ENCODE results near the gene BCOR.
A peak's percentile ranks its signal among the peaks of the same experiment; 100 is the strongest.

BCOR gene

DNA sequence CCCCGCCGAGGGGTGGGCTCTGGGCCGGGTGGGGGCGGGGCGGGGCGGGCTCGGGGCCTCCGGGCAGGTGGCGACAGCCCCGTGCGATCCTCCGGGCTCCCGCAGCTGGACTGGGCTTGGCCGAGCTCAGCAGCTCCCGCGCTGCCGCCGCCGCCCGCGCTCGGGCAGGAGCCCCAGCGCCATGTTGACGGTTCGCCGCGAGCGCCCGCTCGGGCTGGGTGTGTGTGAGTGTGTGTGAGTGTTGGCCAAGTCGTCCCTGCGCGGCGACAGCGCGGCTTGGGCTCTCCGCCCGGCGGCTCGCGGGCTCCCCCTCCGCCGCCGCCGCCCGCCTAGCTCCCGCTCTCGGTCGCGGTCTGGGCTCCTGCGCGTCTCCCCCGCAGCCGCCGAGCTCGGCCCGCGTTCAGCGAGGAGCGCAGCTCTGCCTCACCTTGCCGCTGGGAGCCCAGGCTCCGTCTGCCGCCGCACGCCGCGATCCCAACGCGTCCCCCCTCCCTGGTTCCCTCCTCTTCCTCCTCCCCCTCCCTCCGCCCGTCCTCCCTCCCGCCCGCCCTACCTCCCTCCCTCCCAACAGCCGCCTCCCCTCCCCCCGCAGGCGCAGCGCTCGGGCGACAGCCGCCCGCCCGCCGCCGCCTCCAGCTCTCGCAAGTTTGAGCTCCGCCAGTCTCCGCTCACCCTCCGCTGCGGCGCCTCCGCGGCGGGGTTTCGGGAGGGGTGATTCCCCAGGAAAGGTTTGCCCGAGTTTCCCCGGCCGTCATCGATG is at the start of gene BCOR:
Gene BCOR, minus strand, starts transcription at position 455 of the 760 bp plus-strand sequence. CDS start 20,029 bp downstream, outside the sequence.
- no peaks in the 10 kb centered on the region for H3K9me3 Mint-ChIP-seq
- H3K27me3 Mint-ChIP-seq: no peaks in the 10 kb centered on the region
- H3K4me3 Mint-ChIP-seq: peak within 1 kb of the TSS; percentile 95
- peaks cover 34% of the 10 kb centered on the region for H3K4me1 Mint-ChIP-seq
- H3K36me3 Mint-ChIP-seq: no peaks in the 10 kb centered on the region
- peak; percentile 49 for ATAC-seq
- peak within 1 kb of the TSS; percentile 92 for H3K27ac Mint-ChIP-seq

- Mint-ChIP-seq H3K4me3 (peak overlapping the region; percentile 67), H3K36me3 (no peaks in the 10 kb centered on the region), H3K9me3 (no peaks in the 10 kb centered on the region), H3K4me1 (peaks cover 19% of the 10 kb centered on the region), H3K27me3 (no peaks in the 10 kb centered on the region), H3K27ac (no peak overlapping the region)
- no peak for ATAC-seq
Measured at GRCh38 chrX:40147126-40147952, 49.6 kb upstream of the BCOR start.

- Mint-ChIP-seq H3K4me3 (peak overlapping the region; percentile 67), H3K36me3 (no peaks in the 10 kb centered on the region), H3K27me3 (no peaks in the 10 kb centered on the region), H3K9me3 (no peaks in the 10 kb centered on the region), H3K27ac (no peak overlapping the region), H3K4me1 (peaks cover 25% of the 10 kb centered on the region)
- ATAC-seq: peak; percentile 59
Measured at GRCh38 chrX:40146262-40147125, 48.7 kb upstream of the BCOR start.

DNA sequence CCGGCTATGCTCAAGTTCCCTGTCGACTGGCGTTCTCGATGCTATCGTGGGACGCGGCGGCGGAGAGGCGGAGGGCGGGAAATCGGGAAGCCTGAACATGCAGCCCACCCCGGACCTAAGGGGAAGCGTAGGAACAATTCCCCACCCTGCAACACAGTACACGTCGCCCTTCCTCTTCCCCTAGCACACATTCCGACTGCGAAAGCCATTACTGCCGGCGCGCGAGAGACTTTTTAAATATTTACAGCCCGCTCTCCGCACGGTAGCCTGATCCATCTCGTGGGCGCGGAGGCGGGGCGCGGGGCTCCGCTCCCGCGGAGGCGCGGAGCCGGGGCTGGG is 48.1 kb upstream of the BCOR start:
- no peak overlapping the region for H3K27ac Mint-ChIP-seq
- peak overlapping the region; percentile 18 for H3K4me3 Mint-ChIP-seq
- no peaks in the 10 kb centered on the region for H3K27me3 Mint-ChIP-seq
- ATAC-seq: no peak
- H3K36me3 Mint-ChIP-seq: no peaks in the 10 kb centered on the region
- H3K9me3 Mint-ChIP-seq: no peaks in the 10 kb centered on the region
- peaks cover 25% of the 10 kb centered on the region for H3K4me1 Mint-ChIP-seq

DNA sequence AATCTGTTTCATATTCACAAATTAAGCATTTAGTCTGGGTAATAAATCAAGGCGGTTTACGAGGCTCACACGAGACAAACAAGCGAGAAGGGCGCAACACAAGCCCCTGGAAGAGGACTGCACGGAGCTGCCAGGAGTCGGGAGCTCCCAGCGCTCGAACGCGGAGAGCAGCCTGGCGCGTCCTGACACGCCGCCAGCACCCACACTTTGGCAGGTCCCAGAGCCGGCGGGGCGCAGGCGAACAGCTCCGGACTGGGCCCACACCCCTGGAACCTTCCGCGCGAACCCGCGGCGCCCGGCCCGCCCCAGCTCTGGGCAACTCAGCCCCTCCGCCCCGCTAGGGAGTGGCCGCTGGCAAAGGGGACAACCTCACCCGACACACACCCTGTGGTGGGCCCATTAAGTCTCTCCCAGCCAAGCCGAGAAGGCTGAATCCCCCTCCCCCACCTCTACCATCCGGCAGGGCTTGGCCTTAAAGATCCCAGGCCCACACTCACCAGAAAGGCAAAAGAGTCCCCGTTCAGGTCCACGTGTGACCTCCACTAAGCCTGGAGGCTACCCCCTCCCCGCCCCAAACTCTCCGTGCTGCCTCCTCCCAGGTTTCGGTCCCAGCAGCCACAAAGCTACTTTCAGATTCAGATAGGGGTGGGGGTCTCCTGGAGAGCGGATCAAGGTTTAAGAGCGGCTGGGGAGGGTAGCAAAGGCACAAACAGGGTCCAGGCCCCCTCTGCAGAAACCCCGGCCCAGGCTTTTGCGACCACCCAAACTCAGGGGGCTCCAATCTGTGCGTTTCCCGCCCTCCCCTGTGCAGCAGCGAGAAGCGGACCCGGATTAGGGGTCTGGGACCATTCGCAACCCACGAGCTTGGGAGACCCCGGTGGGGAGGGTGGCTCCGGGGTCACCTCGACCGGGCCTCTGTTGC is 47.5 kb upstream of the BCOR start:
- Mint-ChIP-seq H3K27ac (no peak overlapping the region), H3K4me1 (peaks cover 25% of the 10 kb centered on the region), H3K4me3 (peak overlapping the region; percentile 26), H3K9me3 (no peaks in the 10 kb centered on the region), H3K36me3 (no peaks in the 10 kb centered on the region), H3K27me3 (no peaks in the 10 kb centered on the region)
- no peak for ATAC-seq

DNA sequence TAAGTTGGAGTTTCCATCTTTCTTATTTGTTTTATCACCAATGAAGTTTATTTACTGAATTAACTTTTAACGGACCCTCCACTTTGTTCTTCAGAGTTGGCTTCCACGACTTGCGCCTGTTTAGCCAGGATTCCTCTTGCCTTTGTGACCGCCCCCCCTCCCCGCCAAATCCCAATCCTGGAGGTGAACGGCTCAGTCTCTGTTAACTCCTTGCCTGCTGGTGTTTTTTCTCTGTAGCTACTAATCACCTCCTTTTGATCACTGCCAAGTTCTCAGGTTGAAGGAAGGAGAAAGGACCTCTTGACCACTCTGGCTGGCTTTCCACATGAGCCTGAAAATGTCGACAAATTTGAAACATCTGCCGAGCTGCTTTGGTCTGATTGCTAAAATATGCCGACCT is 46.8 kb upstream of the BCOR start:
- Mint-ChIP-seq H3K27me3 (no peaks in the 10 kb centered on the region), H3K27ac (no peak overlapping the region), H3K9me3 (no peaks in the 10 kb centered on the region), H3K4me3 (no peak overlapping the region), H3K4me1 (peaks cover 25% of the 10 kb centered on the region), H3K36me3 (no peaks in the 10 kb centered on the region)
- no peak for ATAC-seq

GRCh38 chrX:40143987-40144386 is 46.2 kb upstream of the BCOR start:
- Mint-ChIP-seq H3K27me3 (no peaks in the 10 kb centered on the region), H3K4me3 (no peak overlapping the region), H3K9me3 (no peaks in the 10 kb centered on the region)

GRCh38 chrX:40143001-40143400 is 45.2 kb upstream of the BCOR start:
- no peaks in the 10 kb centered on the region for H3K36me3 Mint-ChIP-seq

More at GRCh38 chrX:40143987-40144386, 46.2 kb upstream of the BCOR start:
- ATAC-seq: no peak
- Mint-ChIP-seq H3K36me3 (no peaks in the 10 kb centered on the region), H3K4me1 (peaks cover 22% of the 10 kb centered on the region), H3K27ac (no peak overlapping the region)

DNA sequence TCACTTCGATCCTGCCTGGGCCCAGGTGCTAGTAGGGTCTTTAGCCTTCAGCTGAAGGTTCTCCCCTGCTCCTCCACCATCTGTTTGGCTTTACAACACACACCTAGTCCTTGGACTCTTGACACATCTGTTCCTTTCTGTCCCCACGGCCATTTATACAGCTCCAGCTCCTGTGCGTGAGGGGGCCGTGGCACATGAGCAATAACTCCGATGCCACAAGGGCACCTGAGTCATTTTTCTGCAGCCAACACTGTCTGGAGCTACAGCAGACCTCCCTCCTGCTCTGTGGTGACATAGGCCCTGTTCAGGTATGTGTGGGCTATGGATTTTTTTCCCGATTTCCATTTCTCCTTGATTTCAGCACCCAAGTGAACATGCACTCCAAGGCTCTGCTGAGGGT is 44.7 kb upstream of the BCOR start:
- no peak for ATAC-seq
- H3K9me3 Mint-ChIP-seq: no peaks in the 10 kb centered on the region
- peaks cover 14% of the 10 kb centered on the region for H3K4me1 Mint-ChIP-seq
- no peak overlapping the region for H3K27ac Mint-ChIP-seq
- no peaks in the 10 kb centered on the region for H3K36me3 Mint-ChIP-seq
- H3K27me3 Mint-ChIP-seq: no peaks in the 10 kb centered on the region
- H3K4me3 Mint-ChIP-seq: no peak overlapping the region

More at GRCh38 chrX:40143001-40143400, 45.2 kb upstream of the BCOR start:
- no peaks in the 10 kb centered on the region for H3K9me3 Mint-ChIP-seq
- ATAC-seq: no peak
- H3K27ac Mint-ChIP-seq: no peak overlapping the region
- H3K4me3 Mint-ChIP-seq: no peak overlapping the region
- H3K4me1 Mint-ChIP-seq: peaks cover 14% of the 10 kb centered on the region
- H3K27me3 Mint-ChIP-seq: no peaks in the 10 kb centered on the region

DNA sequence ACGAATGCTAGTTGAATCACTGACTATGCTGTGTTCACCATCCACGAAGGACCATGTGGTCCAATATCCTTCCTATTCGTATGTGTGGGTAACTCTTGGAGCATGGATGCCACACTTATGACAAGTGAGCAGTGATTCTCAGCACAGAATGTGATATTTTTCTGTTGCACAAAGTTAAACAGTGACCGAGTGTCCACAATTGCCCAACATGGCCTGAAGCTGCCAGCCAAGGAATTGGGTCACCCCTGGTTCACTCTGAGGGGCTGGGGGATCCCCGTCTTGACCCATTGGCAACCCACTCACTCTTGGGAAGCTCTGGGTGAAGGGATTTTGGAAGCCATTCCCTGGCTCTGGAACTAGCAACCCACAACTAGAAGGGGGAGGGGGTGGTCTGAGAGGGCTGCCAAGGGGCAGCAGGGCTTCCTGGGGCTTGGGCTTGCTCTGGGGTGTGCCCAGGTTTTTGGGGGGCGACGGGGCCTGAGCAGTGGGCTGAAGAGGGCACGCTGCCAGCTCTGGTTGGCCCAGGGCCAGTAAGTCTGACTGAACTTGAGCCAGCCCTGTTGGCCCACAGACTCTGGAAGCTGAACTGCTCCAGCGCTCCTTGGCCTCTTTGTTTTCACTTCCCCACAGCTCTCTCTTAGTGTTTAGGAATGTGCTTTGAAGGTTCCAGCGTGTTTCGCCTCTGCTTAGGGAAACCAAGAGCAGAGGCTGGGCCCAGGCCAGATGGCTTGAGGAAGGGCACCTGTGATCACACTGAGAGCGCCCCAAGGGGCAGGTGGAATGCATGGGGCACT is 43.1 kb upstream of the BCOR start:
- H3K36me3 Mint-ChIP-seq: no peaks in the 10 kb centered on the region
- H3K4me1 Mint-ChIP-seq: peaks cover 7% of the 10 kb centered on the region
- ATAC-seq: no peak
- H3K9me3 Mint-ChIP-seq: no peaks in the 10 kb centered on the region
- H3K4me3 Mint-ChIP-seq: no peak overlapping the region
- H3K27ac Mint-ChIP-seq: no peak overlapping the region
- no peaks in the 10 kb centered on the region for H3K27me3 Mint-ChIP-seq

DNA sequence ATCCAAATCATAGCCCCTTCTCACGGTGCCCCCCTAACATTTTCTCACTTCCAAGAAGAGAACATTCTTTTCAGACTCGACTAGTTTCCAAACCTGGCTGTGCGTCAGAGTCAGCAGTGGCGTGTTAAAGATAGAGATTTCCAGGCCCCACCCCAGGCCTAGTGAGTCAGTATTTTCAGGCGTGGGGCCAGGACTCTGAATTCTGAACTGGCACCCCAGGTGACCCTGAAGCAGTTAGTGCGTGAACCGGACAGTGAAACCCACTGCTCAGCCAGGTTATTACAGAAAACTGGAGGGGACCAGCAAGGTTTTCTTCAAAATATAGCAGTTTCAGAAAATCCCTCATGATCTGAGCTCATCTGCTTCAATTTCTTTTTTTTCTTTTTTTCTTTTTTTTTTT is 35.0 kb upstream of the BCOR start:
- no peaks in the 10 kb centered on the region for H3K9me3 Mint-ChIP-seq
- no peak overlapping the region for H3K4me3 Mint-ChIP-seq
- H3K27ac Mint-ChIP-seq: no peak overlapping the region
- H3K27me3 Mint-ChIP-seq: no peaks in the 10 kb centered on the region
- no peaks in the 10 kb centered on the region for H3K4me1 Mint-ChIP-seq
- H3K36me3 Mint-ChIP-seq: no peaks in the 10 kb centered on the region
- ATAC-seq: no peak

- Mint-ChIP-seq H3K27me3 (no peaks in the 10 kb centered on the region), H3K4me1 (peaks cover 5% of the 10 kb centered on the region), H3K27ac (no peak overlapping the region), H3K9me3 (no peaks in the 10 kb centered on the region), H3K4me3 (no peak overlapping the region), H3K36me3 (no peaks in the 10 kb centered on the region)
- no peak for ATAC-seq
Measured at GRCh38 chrX:40131654-40132337, 34.0 kb upstream of the BCOR start.

DNA sequence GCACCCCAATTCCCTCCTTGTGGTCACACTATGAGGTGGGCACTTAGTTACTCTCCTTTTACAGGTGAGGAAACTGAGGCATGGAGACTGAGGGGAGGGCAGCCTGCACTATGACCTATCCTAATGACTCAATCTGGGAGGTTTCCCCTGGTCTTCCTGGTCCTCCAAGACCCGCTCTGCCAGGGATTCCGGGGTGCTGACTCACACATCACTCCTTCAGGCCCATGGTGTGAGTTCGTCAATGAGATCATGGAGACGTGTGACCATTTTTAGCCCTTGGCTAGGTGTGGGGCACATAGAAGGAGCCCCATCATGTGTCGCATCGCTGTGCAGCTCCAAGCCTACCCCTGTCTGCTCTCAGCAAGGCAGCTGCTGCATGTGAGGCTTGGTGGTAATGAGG is 32.4 kb upstream of the BCOR start:
- H3K27ac Mint-ChIP-seq: no peak overlapping the region
- H3K4me3 Mint-ChIP-seq: no peak overlapping the region
- no peaks in the 10 kb centered on the region for H3K9me3 Mint-ChIP-seq
- no peak for ATAC-seq
- H3K4me1 Mint-ChIP-seq: peaks cover 5% of the 10 kb centered on the region
- no peaks in the 10 kb centered on the region for H3K36me3 Mint-ChIP-seq
- no peaks in the 10 kb centered on the region for H3K27me3 Mint-ChIP-seq
